Mesothelial cell of epicardium (in vitro differentiated cells): ENCODE data around the gene IL2RG. TPM values are rescaled to one million over a fixed set of nuclear protein-coding genes. Genes with fewer than 3 reads are reported as not detected.

Experiments
- DNase-seq, 2 experiments: peaks; one replicate each; pipeline ENCODE4 v3.0.0; 2021; ENCODE audit warnings: low spot score in 2 of 2; ENCODE audit not compliant: unreplicated experiment in 2 of 2
- H3K27ac Mint-ChIP-seq: 2 replicates; pipeline ENCODE4 v1.8.0; 2021; ENCODE audit warnings: mixed read lengths
- H3K27me3 Mint-ChIP-seq: 2 replicates; pipeline ENCODE4 v1.8.0; 2021; ENCODE audit warnings: low read depth, mixed read lengths
- H3K36me3 Mint-ChIP-seq: 2 replicates; pipeline ENCODE4 v1.8.0; 2021; ENCODE audit warnings: mixed read lengths
- H3K4me1 Mint-ChIP-seq: 2 replicates; pipeline ENCODE4 v1.8.0; 2021; ENCODE audit warnings: mixed read lengths
- H3K4me3 Mint-ChIP-seq: 2 replicates; pipeline ENCODE4 v1.8.0; 2021; ENCODE audit warnings: mild to moderate bottlenecking, moderate library complexity, mixed read lengths
- H3K9me3 Mint-ChIP-seq: 2 replicates; pipeline ENCODE4 v1.8.0; 2021; ENCODE audit warnings: mixed read lengths
- CTCF ChIP-seq: fragments of 200-600 bp; sonication (generic); IDR thresholded peaks from one replicate; pipeline ENCODE4 v1.5.0; 2021; ENCODE audit warnings: antibody characterized with exemption; ENCODE audit not compliant: unreplicated experiment
- total RNA-seq: library from RNA; stranded (reverse); gene quantifications from 3 replicates; pipeline ENCODE4 v1.2.1, GENCODE V29; 2021

The IL2RG gene
- total RNA-seq, 1 donor from 2014 or later: not detected

GRCh38 chrX:71085900-71086299 is 25.5 kb downstream of the IL2RG start:
- Mint-ChIP-seq H3K27ac (no peak overlapping the region), H3K36me3 (no peaks in the 10 kb centered on the region), H3K9me3 (peaks cover 3% of the 10 kb centered on the region), H3K27me3 (no peaks in the 10 kb centered on the region), H3K4me3 (no peak overlapping the region), H3K4me1 (peaks cover 10% of the 10 kb centered on the region)
- no peak for DNase-seq
- TF ChIP-seq CTCF: no peak

- Mint-ChIP-seq H3K27ac (no peak overlapping the region), H3K4me3 (no peak overlapping the region), H3K4me1 (peaks cover 10% of the 10 kb centered on the region), H3K9me3 (peaks cover 12% of the 10 kb centered on the region), H3K36me3 (no peaks in the 10 kb centered on the region), H3K27me3 (no peaks in the 10 kb centered on the region)
- no peak for DNase-seq
- TF ChIP-seq CTCF: no peak
Measured at GRCh38 chrX:71082822-71083221, 28.6 kb downstream of the IL2RG start.

GRCh38 chrX:71082124-71082647 is 29.2 kb downstream of the IL2RG start:
- Mint-ChIP-seq H3K36me3 (no peaks in the 10 kb centered on the region), H3K9me3 (peaks cover 13% of the 10 kb centered on the region), H3K27me3 (no peaks in the 10 kb centered on the region), H3K27ac (peak overlapping the region; percentile 66), H3K4me3 (no peak overlapping the region), H3K4me1 (peaks cover 10% of the 10 kb centered on the region)
- DNase-seq: no peak
- TF ChIP-seq CTCF: no peak

GRCh38 chrX:71081330-71082123 is 29.9 kb downstream of the IL2RG start:
- peaks cover 10% of the 10 kb centered on the region for H3K4me1 Mint-ChIP-seq
- peak overlapping the region; percentile 66 for H3K27ac Mint-ChIP-seq
- H3K9me3 Mint-ChIP-seq: peaks cover 17% of the 10 kb centered on the region
- H3K4me3 Mint-ChIP-seq: no peak overlapping the region
- H3K27me3 Mint-ChIP-seq: no peaks in the 10 kb centered on the region
- no peaks in the 10 kb centered on the region for H3K36me3 Mint-ChIP-seq
- no peak for TF ChIP-seq CTCF
- no peak for DNase-seq

GRCh38 chrX:71070531-71070930 is 40.8 kb downstream of the IL2RG start:
- H3K27ac Mint-ChIP-seq: peak overlapping the region; percentile 21
- no peaks in the 10 kb centered on the region for H3K27me3 Mint-ChIP-seq
- H3K4me3 Mint-ChIP-seq: no peak overlapping the region
- no peak for DNase-seq
- no peak for TF ChIP-seq CTCF
- peaks cover 18% of the 10 kb centered on the region for H3K4me1 Mint-ChIP-seq
- H3K9me3 Mint-ChIP-seq: peaks cover 18% of the 10 kb centered on the region
- peaks cover 2% of the 10 kb centered on the region for H3K36me3 Mint-ChIP-seq
